ENCODE measurements around the gene C1orf35. TPM values are rescaled to one million over a fixed set of nuclear protein-coding genes. Genes with fewer than 3 reads are reported as not detected.
"Not testable (repeated sequence)": the region's sequence is repeated elsewhere in the genome, so short reads cannot be mapped to it uniquely, and the experiment has no call there.

The C1orf35 gene
- polyA plus RNA-seq, 3 donors = 20.8 to 26.1 (median 23.3) TPM

- DNase-seq = no peak
Observed at GRCh38 chr1:228112167-228112566, 9.0 kb upstream of the C1orf35 start.

GRCh38 chr1:228111315-228111714 lies 8.2 kb upstream of the C1orf35 start:
- DNase-seq = not testable (repeated sequence)

GRCh38 chr1:228110556-228110955 lies 7.4 kb upstream of the C1orf35 start:
- no peak for DNase-seq

- peak; percentile 54 for DNase-seq
Observed at GRCh38 chr1:228109962-228110488, 6.9 kb upstream of the C1orf35 start.

- DNase-seq = peak; percentile 97
Observed at GRCh38 chr1:228109073-228109961, 6.2 kb upstream of the C1orf35 start, which contains the start of gene MRPL55. Gene MRPL55, minus strand, starts transcription at chr1:228109299. Its CDS starts 1,039 bp downstream, at chr1:228108260.

GRCh38 chr1:228108742-228109072 lies 5.6 kb upstream of the C1orf35 start:
- DNase-seq = no peak

- DNase-seq = no peak
Observed at GRCh38 chr1:228108055-228108690, 5.0 kb upstream of the C1orf35 start.

GRCh38 chr1:228107636-228108035 lies 4.5 kb upstream of the C1orf35 start:
- DNase-seq = no peak

GRCh38 chr1:228106800-228107054 lies 3.6 kb upstream of the C1orf35 start:
- no peak for DNase-seq

- DNase-seq = no peak
Observed at GRCh38 chr1:228105996-228106799, 3.1 kb upstream of the C1orf35 start.

GRCh38 chr1:228105270-228105995 lies 2.3 kb upstream of the C1orf35 start:
- DNase-seq = no peak

- no peak for DNase-seq
Observed at GRCh38 chr1:228104526-228105269, 1.6 kb upstream of the C1orf35 start.

GRCh38 chr1:228101994-228102790 lies 933 bp downstream of the C1orf35 start:
- no peak for DNase-seq

- no peak for DNase-seq
Observed at GRCh38 chr1:228101614-228101993, 1.5 kb downstream of the C1orf35 start.

- DNase-seq = no peak
Observed at GRCh38 chr1:228100822-228101613, 2.1 kb downstream of the C1orf35 start.

- DNase-seq = no peak
Observed at GRCh38 chr1:228099331-228099732, 3.8 kb downstream of the C1orf35 start.

- DNase-seq = no peak
Observed at GRCh38 chr1:228098323-228098931, 4.7 kb downstream of the C1orf35 start.

- no peak for DNase-seq
Observed at GRCh38 chr1:228097333-228098081, 5.6 kb downstream of the C1orf35 start.
